ENCODE results near the gene UBXN6. TPM values are rescaled to one million over a fixed set of nuclear protein-coding genes. Genes with fewer than 3 reads are reported as not detected.

The UBXN6 gene
- total and polyA plus RNA-seq, 2 experiments from 2014 or later = 19.1 to 21.6 TPM

GRCh38 chr19:4504297-4504701, 46.7 kb upstream of the UBXN6 start:
- Histone ChIP-seq H3K4me1 (ENCODE audit: insufficient read depth) (no peaks in the 10 kb centered on the region), H3K36me3 (ENCODE audit: insufficient read depth) (peaks cover 5% of the 10 kb centered on the region; the same call in 1 of the 2 replicates), H3K27me3 (ENCODE audit: insufficient read depth) (0 out of 2 replicates have a peak, but pooled peaks cover 4% of the 10 kb centered on the region), H3K79me2 (replicated peaks; ENCODE audit: insufficient read depth) (no peaks in the 10 kb centered on the region), H3K27ac (ENCODE audit: low read depth) (no peak overlapping the region), H3K4me2 (no peak overlapping the region), H2AFZ (no peak overlapping the region), H3K4me3 (no peak overlapping the region), H3F3A (replicated peaks; ENCODE audit: low read depth) (no peaks in the 10 kb centered on the region), H4K20me1 (replicated peaks; ENCODE audit: insufficient read depth) (no peaks in the 10 kb centered on the region; the same call in none of the 2 replicates), H3K9me2 (ENCODE audit: insufficient read depth) (no peaks in the 10 kb centered on the region)
- H3K27me3 Mint-ChIP-seq (ENCODE audit: insufficient read depth, low read depth, poor library complexity) = peaks cover 15% of the 10 kb centered on the region
- no peaks in the 10 kb centered on the region for H3K4me1 Mint-ChIP-seq
- H3K36me3 Mint-ChIP-seq (ENCODE audit: low read depth) = peaks cover 13% of the 10 kb centered on the region
- no peak overlapping the region for H3K4me3 Mint-ChIP-seq
- TF ChIP-seq POLR2AphosphoS5 (IDR thresholded peaks at IDR 0.05; ENCODE audit: low read depth) (no peak), NANOG (IDR thresholded peaks at IDR 0.05; ENCODE audit: borderline replicate concordance) (no peak), CREB1 (CRISPR knock-in tag; IDR thresholded peaks at IDR 0.05; ENCODE audit: low read depth) (no peak), JUNB (IDR thresholded peaks at IDR 0.05; ENCODE audit: unreplicated experiment) (no peak), EZH2phosphoT487 (IDR thresholded peaks at IDR 0.05; ENCODE audit: unreplicated experiment) (no peak), ZNF462 (CRISPR knock-in tag; IDR thresholded peaks at IDR 0.05) (no peak), STAT1 (IDR thresholded peaks at IDR 0.05; ENCODE audit: unreplicated experiment) (no peak)
- TF ChIP-seq, protein P1, sequence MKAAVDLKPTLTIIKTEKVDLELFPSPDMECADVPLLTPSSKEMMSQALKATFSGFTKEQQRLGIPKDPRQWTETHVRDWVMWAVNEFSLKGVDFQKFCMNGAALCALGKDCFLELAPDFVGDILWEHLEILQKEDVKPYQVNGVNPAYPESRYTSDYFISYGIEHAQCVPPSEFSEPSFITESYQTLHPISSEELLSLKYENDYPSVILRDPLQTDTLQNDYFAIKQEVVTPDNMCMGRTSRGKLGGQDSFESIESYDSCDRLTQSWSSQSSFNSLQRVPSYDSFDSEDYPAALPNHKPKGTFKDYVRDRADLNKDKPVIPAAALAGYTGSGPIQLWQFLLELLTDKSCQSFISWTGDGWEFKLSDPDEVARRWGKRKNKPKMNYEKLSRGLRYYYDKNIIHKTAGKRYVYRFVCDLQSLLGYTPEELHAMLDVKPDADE (IDR thresholded peaks at IDR 0.05) = no peak
- TF ChIP-seq, protein P2, sequence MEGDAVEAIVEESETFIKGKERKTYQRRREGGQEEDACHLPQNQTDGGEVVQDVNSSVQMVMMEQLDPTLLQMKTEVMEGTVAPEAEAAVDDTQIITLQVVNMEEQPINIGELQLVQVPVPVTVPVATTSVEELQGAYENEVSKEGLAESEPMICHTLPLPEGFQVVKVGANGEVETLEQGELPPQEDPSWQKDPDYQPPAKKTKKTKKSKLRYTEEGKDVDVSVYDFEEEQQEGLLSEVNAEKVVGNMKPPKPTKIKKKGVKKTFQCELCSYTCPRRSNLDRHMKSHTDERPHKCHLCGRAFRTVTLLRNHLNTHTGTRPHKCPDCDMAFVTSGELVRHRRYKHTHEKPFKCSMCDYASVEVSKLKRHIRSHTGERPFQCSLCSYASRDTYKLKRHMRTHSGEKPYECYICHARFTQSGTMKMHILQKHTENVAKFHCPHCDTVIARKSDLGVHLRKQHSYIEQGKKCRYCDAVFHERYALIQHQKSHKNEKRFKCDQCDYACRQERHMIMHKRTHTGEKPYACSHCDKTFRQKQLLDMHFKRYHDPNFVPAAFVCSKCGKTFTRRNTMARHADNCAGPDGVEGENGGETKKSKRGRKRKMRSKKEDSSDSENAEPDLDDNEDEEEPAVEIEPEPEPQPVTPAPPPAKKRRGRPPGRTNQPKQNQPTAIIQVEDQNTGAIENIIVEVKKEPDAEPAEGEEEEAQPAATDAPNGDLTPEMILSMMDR (conservative IDR thresholded peaks at IDR 0.05; ENCODE audit: low read depth in 2 of 2) = no peak
- TF ChIP-seq, protein P3, sequence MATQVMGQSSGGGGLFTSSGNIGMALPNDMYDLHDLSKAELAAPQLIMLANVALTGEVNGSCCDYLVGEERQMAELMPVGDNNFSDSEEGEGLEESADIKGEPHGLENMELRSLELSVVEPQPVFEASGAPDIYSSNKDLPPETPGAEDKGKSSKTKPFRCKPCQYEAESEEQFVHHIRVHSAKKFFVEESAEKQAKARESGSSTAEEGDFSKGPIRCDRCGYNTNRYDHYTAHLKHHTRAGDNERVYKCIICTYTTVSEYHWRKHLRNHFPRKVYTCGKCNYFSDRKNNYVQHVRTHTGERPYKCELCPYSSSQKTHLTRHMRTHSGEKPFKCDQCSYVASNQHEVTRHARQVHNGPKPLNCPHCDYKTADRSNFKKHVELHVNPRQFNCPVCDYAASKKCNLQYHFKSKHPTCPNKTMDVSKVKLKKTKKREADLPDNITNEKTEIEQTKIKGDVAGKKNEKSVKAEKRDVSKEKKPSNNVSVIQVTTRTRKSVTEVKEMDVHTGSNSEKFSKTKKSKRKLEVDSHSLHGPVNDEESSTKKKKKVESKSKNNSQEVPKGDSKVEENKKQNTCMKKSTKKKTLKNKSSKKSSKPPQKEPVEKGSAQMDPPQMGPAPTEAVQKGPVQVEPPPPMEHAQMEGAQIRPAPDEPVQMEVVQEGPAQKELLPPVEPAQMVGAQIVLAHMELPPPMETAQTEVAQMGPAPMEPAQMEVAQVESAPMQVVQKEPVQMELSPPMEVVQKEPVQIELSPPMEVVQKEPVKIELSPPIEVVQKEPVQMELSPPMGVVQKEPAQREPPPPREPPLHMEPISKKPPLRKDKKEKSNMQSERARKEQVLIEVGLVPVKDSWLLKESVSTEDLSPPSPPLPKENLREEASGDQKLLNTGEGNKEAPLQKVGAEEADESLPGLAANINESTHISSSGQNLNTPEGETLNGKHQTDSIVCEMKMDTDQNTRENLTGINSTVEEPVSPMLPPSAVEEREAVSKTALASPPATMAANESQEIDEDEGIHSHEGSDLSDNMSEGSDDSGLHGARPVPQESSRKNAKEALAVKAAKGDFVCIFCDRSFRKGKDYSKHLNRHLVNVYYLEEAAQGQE (IDR thresholded peaks at IDR 0.05; ENCODE audit: unreplicated experiment) = no peak
- ATAC-seq (no peak), DNase-seq (ENCODE audit: low spot score) (no peak)
- H3K27ac Mint-ChIP-seq = no peak overlapping the region
- H3K9me3 Mint-ChIP-seq = no peaks in the 10 kb centered on the region
